GM12878 (cell line): ENCODE results near the gene BMP8B. TPM values are rescaled to one million over a fixed set of nuclear protein-coding genes. Genes with fewer than 3 reads are reported as not detected.

Source experiments
- ATAC-seq: fragments of 200-7000 bp; cut with Tn5 transposase; 3 replicates; pipeline ENCODE4 v1.9.1; 2020; ENCODE audit warnings: mild to moderate bottlenecking, moderate library complexity
- BruUV-seq: library from RNA; stranded (reverse); fragments of 400-500 nt; replicated peaks from 2 replicates; lab custom pipeline; 2021; lab: Mats Ljungman, UMichigan
- CTCF ChIA-PET: fragments of 300-600 bp; sonication (Branson Sonifier 250); formaldehyde crosslinking; extraction: SDS; loops from one replicate; lab custom pipeline; 2021; ENCODE audit warnings: inconsistent platforms; lab: Yijun Ruan, JAX
- POLR2A ChIA-PET: fragments of 350-600 bp; formaldehyde crosslinking; extraction: SDS; loops from one replicate; lab custom pipeline; 2021; ENCODE audit warnings: inconsistent platforms; lab: Charles Lee
- RAD21 ChIA-PET: fragments of 300-600 bp; sonication (Branson Sonifier 250); formaldehyde crosslinking; loops from one replicate; lab custom pipeline; 2023; ENCODE audit warnings: antibody characterized with exemption; ENCODE audit not compliant: unreplicated experiment; lab: Charles Lee
- SMC1A ChIA-PET: fragments of 300-600 bp; sonication (Branson Sonifier 250); formaldehyde crosslinking; loops from one replicate; lab custom pipeline; 2023; ENCODE audit not compliant: unreplicated experiment, uncharacterized antibody; lab: Charles Lee
- DNase-seq: peaks from one replicate; pipeline ENCODE4 v3.0.0-alpha.2; 2011; ENCODE audit warnings: low read depth, low spot score
- FAIRE-seq: peaks from 3 replicates; lab custom pipeline; 2011; peaks lifted over from hg19 to GRCh38; lab: Jason Lieb, UNC
- H2AFZ ChIP-seq: 2 replicates; pipeline ENCODE4 v1.6.0; 2011; ENCODE audit warnings: low read depth, low read length, control low read depth; ENCODE audit not compliant: control insufficient read depth
- H3K27ac ChIP-seq: 2 replicates; pipeline ENCODE4 v1.5.1; 2011; ENCODE audit warnings: control low read depth; ENCODE audit not compliant: control insufficient read depth, insufficient read depth
- H3K27me3 ChIP-seq, 2 experiments: replicated peaks in 1 of 2; 2 replicates each; pipeline versions ENCODE4 v1.6.0 to v1.6.1; 2011; ENCODE audit warnings: low read length in 1 of 2; ENCODE audit not compliant: control insufficient read depth in 2 of 2, insufficient read depth in 2 of 2
- H3K36me3 ChIP-seq, 2 experiments: 2 replicates each; pipeline ENCODE4 v1.5.1; 2011; ENCODE audit warnings: low read length in 1 of 2; ENCODE audit not compliant: control insufficient read depth in 2 of 2, insufficient read depth in 2 of 2
- H3K4me1 ChIP-seq: 2 replicates; pipeline ENCODE4 v1.6.1; 2011; ENCODE audit warnings: mild to moderate bottlenecking, low read length, moderate library complexity, mixed read lengths; ENCODE audit not compliant: control insufficient read depth, insufficient read depth
- H3K4me2 ChIP-seq: 2 replicates; pipeline ENCODE4 v1.6.0; 2011; ENCODE audit warnings: control low read depth; ENCODE audit not compliant: control insufficient read depth, insufficient read depth
- H3K4me3 ChIP-seq: fragments of 200-600 bp; sonication (generic); 2 replicates; pipeline ENCODE4 v1.5.1; 2016
- H3K79me2 ChIP-seq: 2 replicates; pipeline ENCODE4 v1.6.0; 2011; ENCODE audit warnings: low read length; ENCODE audit not compliant: control insufficient read depth, insufficient read depth
- H3K9ac ChIP-seq: 2 replicates; pipeline ENCODE4 v1.8.0; 2011; ENCODE audit warnings: low read length, control low read depth, mixed read lengths; ENCODE audit not compliant: control insufficient read depth, insufficient read depth
- H3K9me3 ChIP-seq: replicated peaks from 3 replicates; pipeline ENCODE4 v1.5.1; 2011; ENCODE audit warnings: mild to moderate bottlenecking, low read length; ENCODE audit not compliant: control insufficient read depth, insufficient read depth
- H4K20me1 ChIP-seq: 2 replicates; pipeline ENCODE4 v1.6.0; 2011; ENCODE audit not compliant: control insufficient read depth, insufficient read depth
- ASH2L ChIP-seq: fragments of 300-600, 200-600 bp; sonication (generic); IDR thresholded peaks from 2 replicates; pipeline ENCODE4 v1.6.1; 2017; ENCODE audit warnings: low read depth, mild to moderate bottlenecking, borderline replicate concordance
- BMI1 ChIP-seq: fragments of 450-650 bp; IDR thresholded peaks from 2 replicates; pipeline ENCODE4 v1.6.1; 2016; ENCODE audit warnings: mild to moderate bottlenecking, moderate library complexity, borderline replicate concordance
- JUND ChIP-seq: IDR thresholded peaks from 2 replicates; pipeline ENCODE4 v1.6.1; 2012; ENCODE audit warnings: low read depth, mild to moderate bottlenecking, low read length, improper control_type of control experiment, moderate library complexity
- NR2F1 ChIP-seq: fragments of 450-650 bp; conservative IDR thresholded peaks from 2 replicates; pipeline ENCODE4 v1.6.1; 2017; ENCODE audit warnings: mild to moderate bottlenecking
- NRF1 ChIP-seq: conservative IDR thresholded peaks from 2 replicates; pipeline ENCODE4 v1.6.1; 2011; ENCODE audit warnings: mild to moderate bottlenecking, low read depth, low read length, improper control_type of control experiment
- RUNX3 ChIP-seq: IDR thresholded peaks from 2 replicates; pipeline ENCODE4 v1.6.1; 2012; ENCODE audit warnings: low read length, inconsistent platforms
- SMAD5 ChIP-seq: IDR thresholded peaks from 2 replicates; pipeline ENCODE4 v1.6.1; 2016; ENCODE audit warnings: antibody characterized with exemption, low read depth
- TARDBP ChIP-seq: IDR thresholded peaks from 2 replicates; pipeline ENCODE4 v1.6.1; 2016; ENCODE audit warnings: borderline replicate concordance
- YBX1 ChIP-seq: fragments of 450-650 bp; IDR thresholded peaks from 2 replicates; pipeline ENCODE4 v1.6.1; 2016; ENCODE audit warnings: antibody characterized with exemption
- WGBS: methylation state at CpG from one replicate; pipeline ENCODE4 v1.1.6; 2016; ENCODE audit warnings: low lambda C conversion rate; ENCODE audit not compliant: insufficient replicate concordance, insufficient coverage; ENCODE audit errors: missing lambda C conversion rate; 5-methylcytosine and 5-hydroxymethylcytosine counted together
- in situ Hi-C: fragments of 300-500 bp; cut with MboI; formaldehyde crosslinking; loops from 9 replicates; pipeline ENCODE4 v1.14.3; 2018; ENCODE audit warnings: mixed read lengths
- intact Hi-C: fragments of 100-400 bp; cut with micrococcal nuclease; formaldehyde crosslinking; loops from one replicate; pipeline ENCODE4 v1.14.2; 2022; ENCODE audit not compliant: unreplicated experiment
- polyA plus RNA-seq, 11 experiments: library from polyadenylated mRNA; depleted of rRNA in 4 of 11; unstranded in 6 of 11; stranded (reverse) in 5 of 11; fragments of >200 nt; fragmentation: Nextera tagmentation in 4 of 11; fragmentation: Illumina TruSeq in 1 of 11; extraction: Ambion mirVana in 4 of 11; extraction: Trizol in 1 of 11; gene quantifications; 1 replicate in 1 of 11; 2 replicates in 10 of 11; pipeline versions ENCODE4 v1.2.1 to v1.2.3, GENCODE V29; 2011 to 2016; ENCODE audit warnings: inconsistent platforms in 2 of 11, missing spikeins in 2 of 11, low read depth in 1 of 11
- total RNA-seq, 4 experiments: library from RNA; depleted of rRNA in 3 of 4; stranded (reverse); fragments of >200 nt in 3 of 4; fragmentation: Illumina TruSeq in 1 of 4; extraction: Trizol in 1 of 4; gene quantifications; 2 replicates each; pipeline versions ENCODE4 v1.2.1 to v1.2.3, GENCODE V29; 2013 to 2021
- TF ChIP-seq, protein P1 (sequence below): fragments of 450-650 bp; IDR thresholded peaks from 2 replicates; pipeline ENCODE4 v1.6.1; 2018; ENCODE audit warnings: mild to moderate bottlenecking, low read depth, moderate library complexity; ENCODE audit not compliant: partially characterized antibody
- TF ChIP-seq, protein P2 (sequence below): fragments of 450-650 bp; IDR thresholded peaks from 2 replicates; pipeline ENCODE4 v1.6.1; 2014; ENCODE audit warnings: mild to moderate bottlenecking
- TF ChIP-seq, protein P3 (sequence below), 3 experiments: IDR thresholded peaks in 2 of 3; conservative IDR thresholded peaks in 1 of 3; 2 replicates each; pipeline ENCODE4 v1.5.1; 2011; ENCODE audit warnings: low read depth in 3 of 3, low read length in 3 of 3, mild to moderate bottlenecking in 3 of 3, control low read depth in 2 of 3, moderate library complexity in 2 of 3, inconsistent platforms in 1 of 3, mixed read lengths in 1 of 3; ENCODE audit not compliant: control insufficient read depth in 2 of 3, insufficient read depth in 1 of 3; ENCODE audit errors: extremely low read depth in 1 of 3

BMP8B gene
- total and polyA plus RNA-seq, 10 of the 15 experiments (the other 5 are each of a cell fraction or from before 2014, with no cell fraction given), result 0.09 to 1.2 (median 0.52) TPM

DNA sequence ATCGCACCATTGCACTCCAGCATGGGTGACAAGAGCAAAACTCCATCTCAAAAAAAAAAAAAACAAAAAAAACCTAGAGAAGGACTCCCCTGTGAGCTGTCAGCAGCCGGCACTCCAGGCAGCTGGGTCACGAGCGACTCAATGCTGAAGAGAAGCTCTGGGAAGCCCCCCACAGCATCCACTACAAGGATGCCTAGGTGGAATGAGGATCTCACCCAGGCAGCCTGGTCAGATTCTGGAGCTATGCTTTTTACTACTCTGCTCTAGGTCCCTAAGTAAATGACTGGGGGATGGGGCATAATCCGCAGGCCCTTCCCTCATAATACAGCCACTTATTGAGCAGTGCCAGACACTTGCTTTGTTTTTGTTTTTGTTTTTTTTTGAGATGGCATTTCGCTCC is 6.6 kb downstream of the BMP8B start (continued):
- TF ChIP-seq JUND (no peak), SMAD5 (no peak), NR2F1 (no peak)
- TF ChIP-seq, protein P1, sequence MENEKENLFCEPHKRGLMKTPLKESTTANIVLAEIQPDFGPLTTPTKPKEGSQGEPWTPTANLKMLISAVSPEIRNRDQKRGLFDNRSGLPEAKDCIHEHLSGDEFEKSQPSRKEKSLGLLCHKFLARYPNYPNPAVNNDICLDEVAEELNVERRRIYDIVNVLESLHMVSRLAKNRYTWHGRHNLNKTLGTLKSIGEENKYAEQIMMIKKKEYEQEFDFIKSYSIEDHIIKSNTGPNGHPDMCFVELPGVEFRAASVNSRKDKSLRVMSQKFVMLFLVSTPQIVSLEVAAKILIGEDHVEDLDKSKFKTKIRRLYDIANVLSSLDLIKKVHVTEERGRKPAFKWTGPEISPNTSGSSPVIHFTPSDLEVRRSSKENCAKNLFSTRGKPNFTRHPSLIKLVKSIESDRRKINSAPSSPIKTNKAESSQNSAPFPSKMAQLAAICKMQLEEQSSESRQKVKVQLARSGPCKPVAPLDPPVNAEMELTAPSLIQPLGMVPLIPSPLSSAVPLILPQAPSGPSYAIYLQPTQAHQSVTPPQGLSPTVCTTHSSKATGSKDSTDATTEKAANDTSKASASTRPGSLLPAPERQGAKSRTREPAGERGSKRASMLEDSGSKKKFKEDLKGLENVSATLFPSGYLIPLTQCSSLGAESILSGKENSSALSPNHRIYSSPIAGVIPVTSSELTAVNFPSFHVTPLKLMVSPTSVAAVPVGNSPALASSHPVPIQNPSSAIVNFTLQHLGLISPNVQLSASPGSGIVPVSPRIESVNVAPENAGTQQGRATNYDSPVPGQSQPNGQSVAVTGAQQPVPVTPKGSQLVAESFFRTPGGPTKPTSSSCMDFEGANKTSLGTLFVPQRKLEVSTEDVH, result no peak

DNA sequence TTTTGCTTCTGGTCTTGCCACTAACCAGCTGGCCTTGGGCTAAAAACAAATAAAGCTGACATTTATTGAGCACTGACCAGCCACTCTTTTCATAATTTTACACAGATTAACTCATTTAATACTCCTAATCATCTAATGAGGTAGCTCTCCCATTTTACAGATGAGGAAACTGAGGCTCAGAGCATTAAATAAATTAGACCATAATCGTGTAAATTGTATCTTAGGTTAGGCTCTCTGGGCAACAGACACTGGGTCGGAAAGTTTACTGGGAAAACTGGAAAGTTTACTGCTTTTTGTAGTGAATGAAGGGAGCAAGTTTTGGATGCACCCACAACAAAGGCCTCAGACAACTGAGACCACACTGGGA is 7.3 kb downstream of the BMP8B start:
- no peaks in the 10 kb centered on the region for H3K9me3 ChIP-seq
- no peaks in the 10 kb centered on the region for H3K36me3 ChIP-seq
- H3K79me2 ChIP-seq, result no peaks in the 10 kb centered on the region
- no peak for DNase-seq
- no peaks in the 10 kb centered on the region for H3K27me3 ChIP-seq
- ChIA-PET CTCF (interaction anchor here (0.8 to 1.3 kb wide), 2 partner anchors 19 to 175 kb away, joined by 3 to 4 read pairs; no protein-coding TSS in a partner anchor), POLR2A (no interaction called here), SMC1A (interaction anchor here (1.6 kb wide), 1 partner anchor 43 kb away, joined by 3 read pairs; the partner anchor contains the start of gene PPIE), RAD21 (no interaction called here)
- H3K4me3 ChIP-seq, result no peak overlapping the region
- intact Hi-C loops, result no loop called here
- 50% methylated on average over 2 of the region's 2 CpGs for WGBS
- no peak overlapping the region for H2AFZ ChIP-seq
- peaks cover 7% of the 10 kb centered on the region for H3K4me1 ChIP-seq
- BruUV-seq, result no TSS peak
- H4K20me1 ChIP-seq, result no peaks in the 10 kb centered on the region
- no peak overlapping the region for H3K27ac ChIP-seq
- no peak for ATAC-seq
- no peak overlapping the region for H3K4me2 ChIP-seq
- no peak for FAIRE-seq
- no peak overlapping the region for H3K9ac ChIP-seq
- in situ Hi-C loops, result no loop called here
- no peak for TF ChIP-seq YBX1
- TF ChIP-seq RUNX3, result no peak
- no peak for TF ChIP-seq NR2F1
- no peak for TF ChIP-seq BMI1
- no peak for TF ChIP-seq TARDBP
- TF ChIP-seq NRF1, result no peak
- TF ChIP-seq, protein P2, sequence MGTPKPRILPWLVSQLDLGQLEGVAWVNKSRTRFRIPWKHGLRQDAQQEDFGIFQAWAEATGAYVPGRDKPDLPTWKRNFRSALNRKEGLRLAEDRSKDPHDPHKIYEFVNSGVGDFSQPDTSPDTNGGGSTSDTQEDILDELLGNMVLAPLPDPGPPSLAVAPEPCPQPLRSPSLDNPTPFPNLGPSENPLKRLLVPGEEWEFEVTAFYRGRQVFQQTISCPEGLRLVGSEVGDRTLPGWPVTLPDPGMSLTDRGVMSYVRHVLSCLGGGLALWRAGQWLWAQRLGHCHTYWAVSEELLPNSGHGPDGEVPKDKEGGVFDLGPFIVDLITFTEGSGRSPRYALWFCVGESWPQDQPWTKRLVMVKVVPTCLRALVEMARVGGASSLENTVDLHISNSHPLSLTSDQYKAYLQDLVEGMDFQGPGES, result no peak
- TF ChIP-seq ASH2L, result no peak
- TF ChIP-seq, protein P1, result no peak
- TF ChIP-seq, protein P3, sequence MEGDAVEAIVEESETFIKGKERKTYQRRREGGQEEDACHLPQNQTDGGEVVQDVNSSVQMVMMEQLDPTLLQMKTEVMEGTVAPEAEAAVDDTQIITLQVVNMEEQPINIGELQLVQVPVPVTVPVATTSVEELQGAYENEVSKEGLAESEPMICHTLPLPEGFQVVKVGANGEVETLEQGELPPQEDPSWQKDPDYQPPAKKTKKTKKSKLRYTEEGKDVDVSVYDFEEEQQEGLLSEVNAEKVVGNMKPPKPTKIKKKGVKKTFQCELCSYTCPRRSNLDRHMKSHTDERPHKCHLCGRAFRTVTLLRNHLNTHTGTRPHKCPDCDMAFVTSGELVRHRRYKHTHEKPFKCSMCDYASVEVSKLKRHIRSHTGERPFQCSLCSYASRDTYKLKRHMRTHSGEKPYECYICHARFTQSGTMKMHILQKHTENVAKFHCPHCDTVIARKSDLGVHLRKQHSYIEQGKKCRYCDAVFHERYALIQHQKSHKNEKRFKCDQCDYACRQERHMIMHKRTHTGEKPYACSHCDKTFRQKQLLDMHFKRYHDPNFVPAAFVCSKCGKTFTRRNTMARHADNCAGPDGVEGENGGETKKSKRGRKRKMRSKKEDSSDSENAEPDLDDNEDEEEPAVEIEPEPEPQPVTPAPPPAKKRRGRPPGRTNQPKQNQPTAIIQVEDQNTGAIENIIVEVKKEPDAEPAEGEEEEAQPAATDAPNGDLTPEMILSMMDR (IDR thresholded peaks at IDR 0.05 in 2 of 3, conservative IDR thresholded peaks at IDR 0.05 in 1 of 3; ENCODE audit: control insufficient read depth in 2 of 3, extremely low read depth in 1 of 3, insufficient read depth in 1 of 3, low read depth in 3 of 3, low read length in 3 of 3), result no peak
